Measurements from ENCODE around the gene POU6F2.
A peak's percentile ranks its signal among the peaks of the same experiment; 100 is the strongest.

POU6F2 gene

DNA sequence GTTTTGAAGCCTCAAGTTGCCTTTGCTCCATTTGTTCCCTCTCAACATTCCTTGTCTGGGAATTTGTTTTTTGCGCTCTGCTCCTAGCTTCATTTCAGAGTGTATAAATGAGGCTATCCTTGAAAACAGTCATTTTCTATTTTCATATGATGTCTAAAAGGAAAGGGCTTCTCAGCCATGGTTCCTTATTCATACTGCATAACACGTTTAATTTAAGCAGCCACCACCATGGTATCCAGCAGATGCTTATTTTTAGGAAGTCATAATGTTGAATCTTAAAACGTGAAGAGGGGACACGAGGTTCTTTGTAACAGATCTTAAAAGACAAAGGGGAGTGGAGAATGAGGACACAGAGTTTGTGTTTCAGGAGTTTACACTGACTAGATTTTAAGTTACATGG is 14.5 kb downstream of the POU6F2 start:
- no peaks in the 10 kb centered on the region for H3K4me1 ChIP-seq (ENCODE audit: control insufficient read depth, insufficient read depth, low read length)
- no peaks in the 10 kb centered on the region for H3K9me3 ChIP-seq (ENCODE audit: control insufficient read depth, insufficient read depth, low read depth, low read length)
- H3K36me3 ChIP-seq (ENCODE audit: control insufficient read depth in 2 of 2, insufficient read depth in 1 of 2, low read length in 2 of 2) = no peaks in the 10 kb centered on the region
- POLR2A ChIA-PET = no interaction called here
- H3K4me3 ChIP-seq (ENCODE audit: low read depth, low read length) = no peak overlapping the region
- H3K27ac ChIP-seq (ENCODE audit: extremely low read depth, low read depth, low read length) = no peak overlapping the region
- no peak for TF ChIP-seq WT1 (tag by site-specific recombination; IDR thresholded peaks at IDR 0.05)
- TF ChIP-seq ZNF23 (tag by site-specific recombination; IDR thresholded peaks at IDR 0.05; ENCODE audit: borderline replicate concordance) = no peak
- no peak for TF ChIP-seq ZNF394 (tag by site-specific recombination; IDR thresholded peaks at IDR 0.05; ENCODE audit: borderline replicate concordance)
- no peak for TF ChIP-seq ZNF660 (tag by site-specific recombination; IDR thresholded peaks at IDR 0.05)
- no peak for TF ChIP-seq SP7 (tag by site-specific recombination; IDR thresholded peaks at IDR 0.05)
- TF ChIP-seq SCRT1 (tag by site-specific recombination; IDR thresholded peaks at IDR 0.05; ENCODE audit: borderline replicate concordance) = no peak
- TF ChIP-seq YY2 (tag by site-specific recombination; IDR thresholded peaks at IDR 0.05) = no peak
- no peak for TF ChIP-seq ZNF76 (tag by site-specific recombination; IDR thresholded peaks at IDR 0.05; ENCODE audit: borderline replicate concordance, low read depth)
- CTCF ChIA-PET = no interaction called here

- Histone ChIP-seq H3K9me3 (ENCODE audit: control insufficient read depth, insufficient read depth, low read depth, low read length) (no peaks in the 10 kb centered on the region), H3K4me1 (ENCODE audit: control insufficient read depth, insufficient read depth, low read length) (no peaks in the 10 kb centered on the region), H3K27ac (ENCODE audit: extremely low read depth, low read depth, low read length) (no peak overlapping the region), H3K4me3 (ENCODE audit: low read depth, low read length) (no peak overlapping the region), H3K36me3 (ENCODE audit: control insufficient read depth in 2 of 2, insufficient read depth in 1 of 2, low read length in 2 of 2) (no peaks in the 10 kb centered on the region)
- no peak for TF ChIP-seq YY2 (tag by site-specific recombination; IDR thresholded peaks at IDR 0.05)
- TF ChIP-seq RBAK (tag by site-specific recombination; IDR thresholded peaks at IDR 0.05) = 0 out of 2 replicates have a peak, but pooled peaks have one; percentile 58
- peak; percentile 40; the same call in 1 of the 2 replicates for TF ChIP-seq SCRT2 (tag by site-specific recombination; IDR thresholded peaks at IDR 0.05)
- TF ChIP-seq ZNF658 (tag by site-specific recombination; IDR thresholded peaks at IDR 0.05) = peak; percentile 65; the same call in 1 of the 2 replicates
- peak; percentile 82 for TF ChIP-seq ATF2 (tag by site-specific recombination; IDR thresholded peaks at IDR 0.05; ENCODE audit: low read depth)
- ChIA-PET POLR2A (no interaction called here), CTCF (interaction anchor here (0.5 kb wide), 1 partner anchor 71 kb away, joined by 3 read pairs; no protein-coding TSS in a partner anchor)
Observed at GRCh38 chr7:39001595-39001994, 23.9 kb downstream of the POU6F2 start.

- CTCF ChIA-PET = no interaction called here
- TF ChIP-seq ZNF561 (tag by site-specific recombination; IDR thresholded peaks at IDR 0.05; ENCODE audit: borderline replicate concordance) (no peak), ZNF37A (tag by site-specific recombination; IDR thresholded peaks at IDR 0.05) (no peak), SP2 (tag by site-specific recombination; IDR thresholded peaks at IDR 0.05) (no peak), OSR2 (tag by site-specific recombination; IDR thresholded peaks at IDR 0.05) (no peak), ZNF830 (tag by site-specific recombination; IDR thresholded peaks at IDR 0.05; ENCODE audit: low read depth) (no peak), ZNF600 (tag by site-specific recombination; IDR thresholded peaks at IDR 0.05) (no peak), ZNF677 (tag by site-specific recombination; IDR thresholded peaks at IDR 0.05) (no peak), ZNF513 (tag by site-specific recombination; IDR thresholded peaks at IDR 0.05) (no peak), ZNF426 (tag by site-specific recombination; IDR thresholded peaks at IDR 0.05) (no peak), ZNF169 (tag by site-specific recombination; IDR thresholded peaks at IDR 0.05) (no peak)
- TF ChIP-seq, protein P1, sequence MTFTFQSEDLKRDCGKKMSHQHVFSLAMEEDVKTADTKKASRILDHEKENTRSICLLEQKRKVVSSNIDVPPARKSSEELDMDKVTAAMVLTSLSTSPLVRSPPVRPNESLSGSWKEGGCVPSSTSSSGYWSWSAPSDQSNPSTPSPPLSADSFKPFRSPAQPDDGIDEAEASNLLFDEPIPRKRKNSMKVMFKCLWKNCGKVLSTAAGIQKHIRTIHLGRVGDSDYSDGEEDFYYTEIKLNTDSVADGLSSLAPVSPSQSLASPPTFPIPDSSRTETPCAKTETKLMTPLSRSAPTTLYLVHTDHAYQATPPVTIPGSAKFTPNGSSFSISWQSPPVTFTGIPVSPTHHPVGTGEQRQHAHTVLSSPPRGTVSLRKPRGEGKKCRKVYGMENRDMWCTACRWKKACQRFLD (tag by site-specific recombination; IDR thresholded peaks at IDR 0.05) = no peak
- TF ChIP-seq, protein P2, sequence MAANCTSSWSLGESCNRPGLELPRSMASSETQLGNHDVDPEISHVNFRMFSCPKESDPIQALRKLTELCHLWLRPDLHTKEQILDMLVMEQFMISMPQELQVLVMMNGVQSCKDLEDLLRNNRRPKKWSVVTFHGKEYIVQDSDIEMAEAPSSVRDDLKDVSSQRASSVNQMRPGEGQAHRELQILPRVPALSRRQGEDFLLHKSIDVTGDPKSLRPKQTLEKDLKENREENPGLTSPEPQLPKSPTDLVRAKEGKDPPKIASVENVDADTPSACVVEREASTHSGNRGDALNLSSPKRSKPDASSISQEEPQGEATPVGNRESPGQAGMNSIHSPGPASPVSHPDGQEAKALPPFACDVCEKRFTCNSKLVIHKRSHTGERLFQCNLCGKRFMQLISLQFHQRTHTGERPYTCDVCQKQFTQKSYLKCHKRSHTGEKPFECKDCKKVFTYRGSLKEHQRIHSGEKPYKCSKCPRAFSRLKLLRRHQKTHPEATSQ (tag by site-specific recombination; IDR thresholded peaks at IDR 0.05) = no peak
- Histone ChIP-seq H3K9me3 (ENCODE audit: control insufficient read depth, insufficient read depth, low read depth, low read length) (no peaks in the 10 kb centered on the region), H3K4me1 (ENCODE audit: control insufficient read depth, insufficient read depth, low read length) (no peaks in the 10 kb centered on the region), H3K36me3 (ENCODE audit: control insufficient read depth in 2 of 2, insufficient read depth in 1 of 2, low read length in 2 of 2) (no peaks in the 10 kb centered on the region), H3K4me3 (ENCODE audit: low read depth, low read length) (no peak overlapping the region), H3K27ac (ENCODE audit: extremely low read depth, low read depth, low read length) (no peak overlapping the region)
- POLR2A ChIA-PET = no interaction called here
Observed at GRCh38 chr7:39002755-39003154, 25.0 kb downstream of the POU6F2 start.

All from HEK293 (cell line).